Smooth muscle cell of the brain vasculature (primary cell): ENCODE measurements around the gene NMT2.

Experiments
- DNase-seq: peaks from one replicate; pipeline ENCODE4 v3.0.0-alpha.2; 2012; ENCODE audit warnings: low read depth, low spot score

The NMT2 gene

GRCh38 chr10:15092855-15093408 is 75.6 kb downstream of the NMT2 start:
- no peak for DNase-seq

- no peak for DNase-seq
Observed at GRCh38 chr10:15091418-15091817, 77.1 kb downstream of the NMT2 start.

GRCh38 chr10:15088428-15089261 is 79.8 kb downstream of the NMT2 start, which contains the start of gene ACBD7:
TSS of gene ACBD7 (minus strand) at chr10:15088776. CDS start at chr10:15088728, 48 bp downstream.
- peak; percentile 44 for DNase-seq

DNA sequence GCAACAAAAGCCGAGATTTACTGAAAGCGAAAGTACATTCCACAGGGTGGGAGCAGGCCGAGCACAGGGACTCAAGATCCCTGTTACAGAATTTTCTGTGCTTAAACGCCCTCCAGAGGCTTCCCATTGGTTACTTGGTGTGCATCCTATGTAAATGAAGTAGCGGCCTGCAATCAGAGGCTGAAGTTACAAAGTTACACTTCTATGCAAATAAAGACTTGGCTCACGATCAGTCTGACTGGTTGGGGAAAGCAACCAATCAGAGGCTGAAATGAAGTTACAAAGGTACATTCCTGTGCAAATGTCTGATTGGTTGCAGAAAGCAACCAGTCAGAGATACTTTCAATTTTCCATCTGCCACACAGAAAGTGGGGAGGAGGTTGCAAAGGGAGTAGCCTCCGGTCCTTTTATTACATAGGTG is 84.0 kb downstream of the NMT2 start:
- peak; percentile 91 for DNase-seq

GRCh38 chr10:15083674-15084501 is 84.6 kb downstream of the NMT2 start:
- DNase-seq = no peak

- no peak for DNase-seq
Observed at GRCh38 chr10:15075421-15075820, 93.1 kb downstream of the NMT2 start.

DNA sequence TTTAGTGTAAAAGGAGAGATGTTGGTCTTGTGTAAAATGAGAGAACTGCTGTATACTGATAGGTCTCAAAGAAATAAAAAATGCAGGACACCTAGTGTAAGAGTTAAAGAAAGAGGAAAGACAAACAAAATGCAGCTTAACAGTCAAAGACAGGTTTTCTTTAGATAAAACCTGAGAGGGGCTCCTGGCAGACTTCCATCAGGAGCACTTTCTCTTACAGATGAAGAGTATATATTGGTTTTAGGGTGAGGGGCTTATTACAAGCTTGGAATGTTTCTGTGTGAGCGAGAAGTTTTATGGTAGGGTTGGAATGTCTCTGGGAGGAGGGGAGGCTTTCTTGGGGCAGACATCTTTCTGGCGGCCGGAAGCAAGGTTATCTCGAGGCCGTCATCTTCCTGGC is 96.1 kb downstream of the NMT2 start:
- DNase-seq = no peak

GRCh38 chr10:15069230-15069629 is 99.3 kb downstream of the NMT2 start:
- no peak for DNase-seq

- no peak for DNase-seq
Observed at GRCh38 chr10:15068802-15069201, 99.7 kb downstream of the NMT2 start.

DNA sequence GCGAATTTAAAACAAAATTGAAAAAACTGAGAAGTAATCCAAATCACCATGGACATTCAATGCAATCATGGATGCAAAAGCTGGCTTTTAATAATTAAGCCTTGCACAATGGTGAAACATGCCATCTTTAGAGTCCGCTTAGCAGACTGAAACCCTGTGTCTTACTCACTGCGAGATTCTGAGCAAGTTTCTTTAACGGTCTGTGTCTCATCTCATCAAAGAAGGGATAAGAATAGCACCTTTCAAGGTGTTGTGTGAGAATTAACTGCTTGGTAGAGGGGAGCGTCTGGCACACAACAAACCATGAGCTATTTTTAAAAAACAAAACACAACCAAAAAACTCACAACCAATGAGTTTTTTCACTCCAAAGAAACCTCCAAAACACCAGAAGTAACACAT is 101.3 kb downstream of the NMT2 start:
- no peak for DNase-seq

- no peak for DNase-seq
Observed at GRCh38 chr10:15060638-15061037, 107.9 kb downstream of the NMT2 start.

- DNase-seq = no peak
Observed at GRCh38 chr10:15059914-15060313, 108.6 kb downstream of the NMT2 start.

- no peak for DNase-seq
Observed at GRCh38 chr10:15058689-15059088, 109.8 kb downstream of the NMT2 start.
